Calu3 (cell line): ENCODE measurements around the gene YIF1B. TPM values are rescaled to one million over a fixed set of nuclear protein-coding genes. Genes with fewer than 3 reads are reported as not detected.
"Not testable (repeated sequence)": the region's sequence is repeated elsewhere in the genome, so short reads cannot be mapped to it uniquely, and the experiment has no call there.

Source experiments
- BruUV-seq: library from RNA; stranded (reverse); fragments of 400-500 nt; replicated peaks from 2 replicates; lab custom pipeline; 2021; lab: Mats Ljungman, UMichigan
- CTCF ChIA-PET: fragments of 300-600 bp; sonication (Branson Sonifier 250); formaldehyde crosslinking; loops from one replicate; lab custom pipeline; 2022; ENCODE audit warnings: antibody characterized with exemption; lab: Charles Lee
- DNase-seq: peaks from one replicate; pipeline ENCODE4 v3.0.0; 2022
- H3K27ac Mint-ChIP-seq: one replicate; pipeline ENCODE4 v1.8.0; 2022; ENCODE audit warnings: mixed read lengths; ENCODE audit not compliant: unreplicated experiment
- H3K27me3 Mint-ChIP-seq: one replicate; pipeline ENCODE4 v1.8.0; 2022; ENCODE audit warnings: mixed read lengths; ENCODE audit not compliant: unreplicated experiment
- H3K36me3 Mint-ChIP-seq: one replicate; pipeline ENCODE4 v1.8.0; 2022; ENCODE audit warnings: mild to moderate bottlenecking, moderate library complexity, mixed read lengths; ENCODE audit not compliant: insufficient read depth, unreplicated experiment
- H3K4me1 Mint-ChIP-seq: one replicate; pipeline ENCODE4 v1.8.0; 2022; ENCODE audit warnings: mild to moderate bottlenecking, low read depth, mixed read lengths; ENCODE audit not compliant: unreplicated experiment
- H3K4me3 Mint-ChIP-seq: one replicate; pipeline ENCODE4 v1.8.0; 2022; ENCODE audit warnings: mild to moderate bottlenecking, low read depth, moderate library complexity, mixed read lengths; ENCODE audit not compliant: unreplicated experiment
- H3K9me3 Mint-ChIP-seq: one replicate; pipeline ENCODE4 v1.8.0; 2022; ENCODE audit warnings: low read depth, mixed read lengths; ENCODE audit not compliant: unreplicated experiment
- intact Hi-C: fragments of 100-400 bp; cut with micrococcal nuclease; formaldehyde crosslinking; loops from one replicate; pipeline ENCODE4 v1.10.0; 2022; ENCODE audit not compliant: unreplicated experiment
- total RNA-seq: library from RNA; stranded (reverse); gene quantifications from 2 replicates; pipeline ENCODE4 v1.2.3, GENCODE V29; 2022
- TF ChIP-seq, protein P1 (sequence below): fragments of 200-600 bp; IDR thresholded peaks from one replicate; pipeline ENCODE4 v1.8.0; 2022; ENCODE audit warnings: antibody characterized with exemption; ENCODE audit not compliant: unreplicated experiment

YIF1B gene
- total RNA-seq, 1 experiment from 2014 or later: 45.4 TPM

GRCh38 chr19:38262585-38263268 lies 53.0 kb downstream of the YIF1B start:
- peak overlapping the region; percentile 29 for H3K4me3 Mint-ChIP-seq
- H3K9me3 Mint-ChIP-seq: no peaks in the 10 kb centered on the region
- TF ChIP-seq, protein P1, sequence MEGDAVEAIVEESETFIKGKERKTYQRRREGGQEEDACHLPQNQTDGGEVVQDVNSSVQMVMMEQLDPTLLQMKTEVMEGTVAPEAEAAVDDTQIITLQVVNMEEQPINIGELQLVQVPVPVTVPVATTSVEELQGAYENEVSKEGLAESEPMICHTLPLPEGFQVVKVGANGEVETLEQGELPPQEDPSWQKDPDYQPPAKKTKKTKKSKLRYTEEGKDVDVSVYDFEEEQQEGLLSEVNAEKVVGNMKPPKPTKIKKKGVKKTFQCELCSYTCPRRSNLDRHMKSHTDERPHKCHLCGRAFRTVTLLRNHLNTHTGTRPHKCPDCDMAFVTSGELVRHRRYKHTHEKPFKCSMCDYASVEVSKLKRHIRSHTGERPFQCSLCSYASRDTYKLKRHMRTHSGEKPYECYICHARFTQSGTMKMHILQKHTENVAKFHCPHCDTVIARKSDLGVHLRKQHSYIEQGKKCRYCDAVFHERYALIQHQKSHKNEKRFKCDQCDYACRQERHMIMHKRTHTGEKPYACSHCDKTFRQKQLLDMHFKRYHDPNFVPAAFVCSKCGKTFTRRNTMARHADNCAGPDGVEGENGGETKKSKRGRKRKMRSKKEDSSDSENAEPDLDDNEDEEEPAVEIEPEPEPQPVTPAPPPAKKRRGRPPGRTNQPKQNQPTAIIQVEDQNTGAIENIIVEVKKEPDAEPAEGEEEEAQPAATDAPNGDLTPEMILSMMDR: no peak
- no peaks in the 10 kb centered on the region for H3K27me3 Mint-ChIP-seq
- intact Hi-C loops: no loop called here
- no TSS peak for BruUV-seq
- CTCF ChIA-PET: interaction anchor here (0.6 to 0.8 kb wide), 2 partner anchors 125 to 1603 kb away, joined by 3 to 6 read pairs; partner anchors contain the start of gene GGN
- H3K27ac Mint-ChIP-seq: peak overlapping the region; percentile 75
- peaks cover 47% of the 10 kb centered on the region for H3K36me3 Mint-ChIP-seq
- peaks cover 45% of the 10 kb centered on the region for H3K4me1 Mint-ChIP-seq
- no peak for DNase-seq

GRCh38 chr19:38261942-38262341 lies 53.8 kb downstream of the YIF1B start:
- BruUV-seq, H3K27me3 Mint-ChIP-seq, H3K4me3 Mint-ChIP-seq, H3K9me3 Mint-ChIP-seq, H3K27ac Mint-ChIP-seq, DNase-seq, intact Hi-C loops: not testable (repeated sequence)
- H3K36me3 Mint-ChIP-seq: peaks cover 39% of the 10 kb centered on the region
- peaks cover 37% of the 10 kb centered on the region for H3K4me1 Mint-ChIP-seq
- CTCF ChIA-PET: interaction anchor here (0.8 kb wide), 1 partner anchor 126 kb away, joined by 3 read pairs; the partner anchor contains the start of gene GGN

- Mint-ChIP-seq H3K36me3 (peaks cover 9% of the 10 kb centered on the region), H3K4me1 (peaks cover 24% of the 10 kb centered on the region), H3K4me3 (peak overlapping the region; percentile 66), H3K27me3 (peaks cover 13% of the 10 kb centered on the region), H3K9me3 (no peaks in the 10 kb centered on the region), H3K27ac (no peak overlapping the region)
- BruUV-seq: no TSS peak
- CTCF ChIA-PET: interaction anchor here (0.5 to 1.6 kb wide), 3 partner anchors 9 to 212 kb away, joined by 3 to 4 read pairs (median 4); no protein-coding TSS in a partner anchor
- TF ChIP-seq, protein P1: no peak
- intact Hi-C loops: no loop called here
- no peak for DNase-seq
These were observed 60.2 kb downstream of the YIF1B start for GRCh38 chr19:38255383-38256014.

DNA sequence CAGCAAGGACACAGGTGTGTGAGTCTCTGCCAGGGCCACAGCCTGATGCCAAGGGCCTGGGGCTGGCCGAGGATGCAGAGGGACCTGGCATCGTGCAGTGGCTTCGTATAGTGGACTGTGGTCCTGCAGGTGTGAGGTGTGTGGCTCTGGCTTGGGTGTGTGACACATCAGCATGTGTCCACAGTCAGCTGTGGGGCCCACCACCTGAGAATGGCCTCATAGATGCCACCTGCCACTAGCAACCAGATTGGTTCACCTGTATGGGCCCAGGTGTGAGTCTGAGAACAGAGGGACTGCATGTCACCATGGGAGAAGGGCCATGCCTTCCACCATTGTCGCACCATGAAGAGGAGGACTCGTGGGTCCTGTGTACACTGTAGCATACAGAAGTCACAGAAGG lies 62.0 kb downstream of the YIF1B start:
- intact Hi-C loops: no loop called here
- no peak overlapping the region for H3K27ac Mint-ChIP-seq
- CTCF ChIA-PET: no interaction called here
- peaks cover 13% of the 10 kb centered on the region for H3K27me3 Mint-ChIP-seq
- H3K36me3 Mint-ChIP-seq: peaks cover 9% of the 10 kb centered on the region
- peaks cover 29% of the 10 kb centered on the region for H3K4me1 Mint-ChIP-seq
- H3K4me3 Mint-ChIP-seq: no peak overlapping the region
- no peaks in the 10 kb centered on the region for H3K9me3 Mint-ChIP-seq
- TF ChIP-seq, protein P1: no peak
- DNase-seq: no peak
- BruUV-seq: no TSS peak

Other genes with a start within 250 kb of the YIF1B start
- 1.0 and 1.5 TPM in 2 replicates for gene DPF1, start 91.7 kb downstream of the YIF1B start, total RNA-seq
- gene PPP1R14A, start 59.6 kb downstream of the YIF1B start, total RNA-seq: 0.88 and 2.4 TPM in 2 replicates
- gene SPINT2, start 51.4 kb downstream of the YIF1B start, total RNA-seq: 1,023 and 1,082 TPM in 2 replicates
- gene C19orf33, start 11.7 kb downstream of the YIF1B start, total RNA-seq: 189 and 234 TPM in 2 replicates
- 3.6 and 4.2 TPM in 2 replicates for gene KCNK6, start 3.9 kb upstream of the YIF1B start, total RNA-seq
- 9.7 and 11.9 TPM in 2 replicates for gene CATSPERG, start 19.9 kb upstream of the YIF1B start, total RNA-seq
- 226 and 233 TPM in 2 replicates for gene PSMD8, start 58.6 kb upstream of the YIF1B start, total RNA-seq
- gene GGN, start 72.1 kb upstream of the YIF1B start, total RNA-seq: 0.40 and 0.64 TPM in 2 replicates
- gene SPRED3, start 72.8 kb upstream of the YIF1B start, total RNA-seq: 3.4 and 5.4 TPM in 2 replicates
- 31.4 and 32.8 TPM in 2 replicates for gene FAM98C, start 87.1 kb upstream of the YIF1B start, total RNA-seq
- not detected in 2 replicates for gene RASGRP4, start 110.3 kb upstream of the YIF1B start, total RNA-seq
- 1.4 and 1.5 TPM in 2 replicates for gene RYR1, start 117.7 kb upstream of the YIF1B start, total RNA-seq